ENCODE results near the gene AMBRA1.
"Not testable (repeated sequence)": the region's sequence is repeated elsewhere in the genome, so short reads cannot be mapped to it uniquely, and the experiment has no call there.

DNA sequence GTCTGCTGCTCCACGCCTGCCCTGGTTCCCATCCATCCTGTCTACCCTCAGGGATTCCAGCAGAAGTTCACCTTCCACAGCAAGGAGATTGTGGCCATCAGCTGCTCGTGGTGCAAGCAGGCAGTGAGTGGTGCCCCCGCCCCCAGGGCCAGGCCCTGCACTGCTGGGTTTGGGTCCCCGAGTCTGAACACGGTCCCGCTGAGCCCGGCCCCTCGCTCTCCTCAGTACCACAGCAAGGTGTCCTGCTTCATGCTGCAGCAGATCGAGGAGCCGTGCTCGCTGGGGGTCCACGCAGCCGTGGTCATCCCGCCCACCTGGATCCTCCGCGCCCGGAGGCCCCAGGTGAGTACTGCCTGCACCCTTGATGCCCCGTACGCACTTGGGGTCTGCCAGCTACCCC, 222.6 kb downstream of the AMBRA1 start:
- TF ChIP-seq, protein P1, sequence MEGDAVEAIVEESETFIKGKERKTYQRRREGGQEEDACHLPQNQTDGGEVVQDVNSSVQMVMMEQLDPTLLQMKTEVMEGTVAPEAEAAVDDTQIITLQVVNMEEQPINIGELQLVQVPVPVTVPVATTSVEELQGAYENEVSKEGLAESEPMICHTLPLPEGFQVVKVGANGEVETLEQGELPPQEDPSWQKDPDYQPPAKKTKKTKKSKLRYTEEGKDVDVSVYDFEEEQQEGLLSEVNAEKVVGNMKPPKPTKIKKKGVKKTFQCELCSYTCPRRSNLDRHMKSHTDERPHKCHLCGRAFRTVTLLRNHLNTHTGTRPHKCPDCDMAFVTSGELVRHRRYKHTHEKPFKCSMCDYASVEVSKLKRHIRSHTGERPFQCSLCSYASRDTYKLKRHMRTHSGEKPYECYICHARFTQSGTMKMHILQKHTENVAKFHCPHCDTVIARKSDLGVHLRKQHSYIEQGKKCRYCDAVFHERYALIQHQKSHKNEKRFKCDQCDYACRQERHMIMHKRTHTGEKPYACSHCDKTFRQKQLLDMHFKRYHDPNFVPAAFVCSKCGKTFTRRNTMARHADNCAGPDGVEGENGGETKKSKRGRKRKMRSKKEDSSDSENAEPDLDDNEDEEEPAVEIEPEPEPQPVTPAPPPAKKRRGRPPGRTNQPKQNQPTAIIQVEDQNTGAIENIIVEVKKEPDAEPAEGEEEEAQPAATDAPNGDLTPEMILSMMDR (IDR thresholded peaks at IDR 0.05; ENCODE audit: insufficient read depth, low read depth, low read length): not testable (repeated sequence)
- not testable (repeated sequence) for TF ChIP-seq EZH2 (IDR thresholded peaks at IDR 0.05; ENCODE audit: insufficient read depth, low read length)
